Smooth muscle cell of the brain vasculature (primary cell): ENCODE results near the gene ANKRD49.

Experiments
- DNase-seq: peaks from one replicate; pipeline ENCODE4 v3.0.0-alpha.2; 2012; ENCODE audit warnings: low read depth, low spot score

Gene ANKRD49

DNA sequence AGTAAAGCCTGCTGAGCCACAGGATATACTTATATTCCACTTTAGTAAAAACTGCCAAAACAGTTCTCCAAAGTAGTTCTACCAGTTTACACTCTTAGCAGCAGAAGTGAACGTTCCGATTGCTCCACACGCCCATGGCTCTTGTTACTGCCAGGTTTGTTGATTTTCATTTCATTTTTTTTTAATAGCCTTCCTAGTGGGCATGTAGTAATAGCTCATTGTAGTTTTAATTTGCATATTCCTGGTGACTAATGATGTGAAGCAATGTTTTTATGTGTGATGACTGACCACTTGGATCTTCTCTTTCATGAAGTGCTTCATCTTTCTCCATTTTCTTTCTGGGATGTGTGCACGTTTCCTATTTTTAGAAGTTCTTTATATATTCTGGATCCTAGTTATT is 13.7 kb downstream of the ANKRD49 start:
- no peak for DNase-seq

DNA sequence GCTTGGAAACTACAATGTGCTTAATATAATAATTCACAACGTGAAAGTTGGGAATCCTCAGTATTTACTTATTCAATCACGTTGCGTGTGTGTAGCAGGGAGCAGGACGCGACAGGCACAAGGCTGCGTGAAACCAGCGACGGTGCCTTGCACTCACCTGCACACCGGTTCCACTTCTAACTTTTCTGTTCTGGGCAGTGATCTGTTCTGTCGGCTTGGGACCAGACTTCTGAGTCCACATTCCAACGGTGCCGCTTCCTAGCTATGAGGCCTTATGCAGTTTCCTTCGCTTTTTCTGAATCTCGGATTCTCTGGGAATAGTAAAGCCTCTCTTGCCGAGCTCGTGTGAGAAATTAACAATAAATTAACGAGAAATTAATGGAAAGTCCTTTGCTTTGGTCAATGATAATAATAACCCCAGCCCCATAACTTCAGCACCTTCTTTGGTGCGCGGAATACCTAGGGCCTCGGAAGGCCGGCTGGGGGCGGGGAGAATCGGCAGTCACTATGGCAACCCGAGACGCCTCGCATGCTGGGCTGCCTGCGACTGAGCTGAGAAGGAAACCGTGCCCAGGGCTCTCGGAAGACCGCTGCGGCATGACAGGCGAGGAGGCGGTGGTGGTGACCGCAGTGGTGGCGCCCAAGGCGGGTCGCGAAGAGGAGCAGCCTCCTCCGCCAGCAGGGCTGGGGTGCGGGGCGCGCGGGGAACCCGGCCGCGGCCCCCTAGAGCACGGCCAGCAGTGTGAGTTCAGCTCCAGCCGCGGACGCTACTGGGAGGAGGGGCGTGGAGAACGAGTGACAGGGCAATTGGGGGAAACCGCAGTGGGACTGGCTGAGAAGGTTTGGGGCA is 18.4 kb downstream of the ANKRD49 start, which contains the start of gene C11orf97:
Gene C11orf97 (plus strand): TSS at position 530 of the 850 bp plus-strand sequence. CDS start 68 bp downstream, at position 598.
- DNase-seq, result no peak

- DNase-seq, result no peak
Observed at GRCh38 chr11:94513091-94513490, 19.3 kb downstream of the ANKRD49 start.

- no peak for DNase-seq
Observed at GRCh38 chr11:94515398-94515797, 21.6 kb downstream of the ANKRD49 start.

DNA sequence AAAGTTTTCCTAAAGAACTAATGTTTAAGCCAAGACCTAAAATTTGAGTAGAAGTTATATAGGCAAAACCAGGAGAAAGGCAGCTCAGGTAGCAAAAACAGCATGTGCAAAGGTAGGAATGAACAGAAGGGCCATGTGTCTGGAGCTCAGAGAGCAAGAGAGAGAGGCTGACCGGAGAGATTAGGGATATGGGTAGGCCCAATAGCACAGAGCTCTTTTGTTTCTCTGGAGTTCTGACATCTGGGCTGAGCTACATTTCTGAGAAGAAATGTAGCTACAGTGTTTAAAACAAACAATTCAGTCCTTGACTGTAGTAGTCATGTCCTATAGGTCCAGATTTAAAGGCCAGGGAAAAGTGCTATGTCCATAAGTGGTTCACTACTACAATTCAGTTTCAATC is 22.9 kb downstream of the ANKRD49 start:
- no peak for DNase-seq

DNA sequence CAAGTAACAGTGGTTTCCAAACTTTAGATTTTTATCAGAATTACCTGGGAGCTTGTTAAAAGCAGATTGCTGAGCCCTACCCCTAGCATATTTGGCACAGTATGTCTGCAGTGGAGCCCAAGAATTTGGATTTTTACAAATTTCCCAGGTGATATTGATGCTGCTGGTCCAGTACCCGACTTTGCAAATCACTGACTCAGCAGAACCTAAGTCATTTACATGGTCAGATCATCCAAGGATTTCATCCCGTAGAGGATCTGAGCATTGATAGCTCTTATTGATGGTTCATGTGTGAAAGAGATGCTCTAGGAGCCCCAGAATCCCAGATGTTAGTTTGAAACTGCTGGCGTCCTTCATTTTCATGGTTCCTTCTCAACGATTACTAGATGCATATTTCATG is 24.5 kb downstream of the ANKRD49 start:
- DNase-seq, result no peak

GRCh38 chr11:94519478-94520084 is 25.8 kb downstream of the ANKRD49 start:
- DNase-seq, result no peak

GRCh38 chr11:94521684-94522083 is 27.9 kb downstream of the ANKRD49 start:
- no peak for DNase-seq

GRCh38 chr11:94524341-94524740 is 30.6 kb downstream of the ANKRD49 start:
- no peak for DNase-seq

DNA sequence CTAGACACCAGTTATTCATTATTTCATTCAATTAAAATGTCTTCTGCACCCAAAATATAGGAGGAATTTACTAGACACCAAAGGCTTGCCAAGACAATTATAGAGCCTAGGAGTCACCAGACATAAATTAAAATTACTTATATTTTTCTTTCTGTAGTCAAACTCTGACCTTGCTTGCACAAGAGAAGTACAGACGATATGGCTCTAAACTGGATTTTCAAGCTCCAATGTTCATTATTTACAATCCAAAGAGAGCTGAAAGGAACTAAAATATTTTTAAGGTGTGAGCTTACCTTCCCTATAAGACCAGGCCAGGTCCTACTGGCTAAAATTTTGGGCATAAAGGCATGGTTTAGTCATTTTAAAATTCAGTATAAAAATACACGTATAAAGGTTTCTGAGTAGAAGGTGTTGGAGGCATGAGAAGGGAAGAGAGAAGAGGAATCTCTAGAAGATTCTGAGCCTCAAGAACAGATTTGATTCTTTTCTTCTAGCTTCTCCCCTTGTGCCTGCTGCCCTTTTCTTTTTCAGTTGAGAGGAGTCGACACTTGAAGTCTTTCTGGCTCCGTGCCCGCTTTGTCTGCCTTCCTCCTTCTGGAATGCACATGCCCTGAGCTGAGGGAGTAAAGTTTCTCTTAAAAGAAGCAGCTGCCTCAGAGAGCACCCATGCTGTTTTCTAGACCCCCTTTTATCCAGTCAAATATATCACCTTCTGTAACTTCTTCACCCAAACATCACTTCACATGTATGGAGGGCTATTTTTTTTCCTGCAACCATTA is 32.0 kb downstream of the ANKRD49 start:
- DNase-seq, result peak; percentile 54

DNA sequence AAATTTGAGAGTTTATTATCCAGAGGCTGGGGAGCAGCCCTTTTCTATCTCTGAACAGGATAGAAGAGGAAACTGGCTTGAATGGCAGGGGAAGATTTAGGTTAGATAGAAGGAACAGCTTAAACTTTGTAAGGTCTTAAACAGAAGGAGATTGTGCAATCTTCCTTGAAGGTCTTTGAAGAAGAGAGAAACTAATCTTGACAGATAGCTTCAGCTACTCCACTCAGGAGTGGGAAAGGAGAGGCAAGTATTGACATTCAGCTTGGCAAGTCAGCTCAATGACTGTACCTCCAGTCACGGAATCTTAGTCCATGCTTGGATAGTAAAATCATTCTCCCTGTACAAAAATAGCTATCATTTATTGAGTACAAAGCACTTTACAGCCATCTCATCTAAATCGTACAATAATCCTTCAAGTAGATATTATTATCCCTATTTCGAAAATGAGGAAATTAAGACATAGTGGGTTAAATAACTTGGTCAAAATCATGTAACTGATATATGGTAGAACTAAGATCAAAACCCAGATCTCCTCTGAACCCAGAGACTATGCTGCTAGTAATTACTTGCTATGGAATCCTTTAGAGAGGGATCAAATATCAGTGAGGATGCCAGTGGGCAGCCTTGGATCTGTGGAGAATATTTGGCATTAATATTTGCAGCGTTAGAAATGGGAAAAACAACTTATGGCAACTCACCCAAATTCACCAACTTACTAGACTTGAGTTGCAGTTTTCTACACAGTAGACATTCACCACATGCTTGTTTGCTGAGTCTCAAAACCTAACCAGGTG is 33.1 kb downstream of the ANKRD49 start:
- no peak for DNase-seq

GRCh38 chr11:94528551-94528950 is 34.8 kb downstream of the ANKRD49 start:
- no peak for DNase-seq

GRCh38 chr11:94532211-94532610 is 38.4 kb downstream of the ANKRD49 start:
- no peak for DNase-seq

- DNase-seq, result no peak
Observed at GRCh38 chr11:94533206-94533605, 39.4 kb downstream of the ANKRD49 start.

- DNase-seq, result no peak
Observed at GRCh38 chr11:94533696-94534630, 40.2 kb downstream of the ANKRD49 start.

DNA sequence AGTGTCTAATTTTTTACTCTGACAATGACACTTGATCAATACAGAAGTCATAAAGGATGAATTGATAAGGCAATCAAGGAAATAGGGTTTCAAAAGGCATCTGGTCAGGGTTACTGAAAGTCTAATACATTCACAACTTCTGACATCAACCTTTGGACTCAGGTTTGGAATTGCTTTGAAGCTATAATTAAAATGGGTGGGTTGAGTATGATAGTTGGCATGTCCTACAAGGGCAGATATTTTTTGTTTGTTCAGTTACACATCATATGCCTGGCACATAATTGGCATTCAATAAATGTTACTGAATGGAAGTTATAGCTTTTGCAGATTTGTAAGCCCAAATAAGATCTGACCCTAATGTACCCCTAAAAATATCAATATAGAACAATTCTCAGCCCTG is 42.6 kb downstream of the ANKRD49 start:
- DNase-seq, result no peak

DNA sequence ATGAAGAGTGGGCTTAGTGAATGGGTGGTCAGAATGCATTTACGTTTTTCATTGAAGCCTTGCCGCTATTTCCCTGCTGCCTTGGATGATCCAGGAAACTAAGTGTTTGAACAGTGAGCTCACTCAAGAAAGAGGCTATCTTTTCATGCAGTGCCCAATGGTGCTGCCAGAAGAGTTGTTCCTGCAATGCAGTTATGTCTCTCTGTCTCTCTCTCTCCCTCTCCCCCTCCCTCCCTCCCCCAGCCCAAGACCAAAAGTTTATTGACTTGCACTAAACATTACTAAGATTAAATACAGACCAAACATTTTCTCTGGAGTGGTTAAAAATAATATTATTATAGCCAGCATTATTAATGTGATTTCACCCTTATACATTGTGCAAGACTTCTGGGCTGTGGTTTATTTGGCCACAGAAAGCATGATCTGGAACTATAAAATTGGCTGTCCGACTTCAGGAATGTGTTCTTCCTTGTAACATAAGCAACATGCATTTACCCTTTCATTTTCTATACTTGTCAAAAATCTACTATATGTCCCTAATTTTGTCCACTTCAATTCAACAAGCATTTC is 43.3 kb downstream of the ANKRD49 start:
- no peak for DNase-seq

DNA sequence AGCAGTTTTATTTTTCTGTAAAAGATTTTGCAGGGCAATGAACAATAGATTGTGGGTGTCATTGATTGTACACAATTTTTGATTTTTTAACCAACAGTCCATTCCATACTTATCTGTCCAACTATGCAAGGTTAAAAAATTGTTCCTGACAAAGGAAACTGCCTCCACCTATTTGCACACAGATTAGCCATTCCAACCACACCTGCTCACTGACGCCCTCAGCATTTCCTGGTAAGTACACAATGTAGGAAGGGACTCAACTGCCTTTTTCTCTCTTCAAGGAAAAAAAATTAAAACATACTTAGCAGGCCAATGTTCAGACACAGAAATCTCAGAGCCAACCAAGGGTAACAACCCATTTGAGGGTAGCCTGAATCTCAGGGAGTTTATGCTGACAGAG is 45.6 kb downstream of the ANKRD49 start:
- no peak for DNase-seq

DNA sequence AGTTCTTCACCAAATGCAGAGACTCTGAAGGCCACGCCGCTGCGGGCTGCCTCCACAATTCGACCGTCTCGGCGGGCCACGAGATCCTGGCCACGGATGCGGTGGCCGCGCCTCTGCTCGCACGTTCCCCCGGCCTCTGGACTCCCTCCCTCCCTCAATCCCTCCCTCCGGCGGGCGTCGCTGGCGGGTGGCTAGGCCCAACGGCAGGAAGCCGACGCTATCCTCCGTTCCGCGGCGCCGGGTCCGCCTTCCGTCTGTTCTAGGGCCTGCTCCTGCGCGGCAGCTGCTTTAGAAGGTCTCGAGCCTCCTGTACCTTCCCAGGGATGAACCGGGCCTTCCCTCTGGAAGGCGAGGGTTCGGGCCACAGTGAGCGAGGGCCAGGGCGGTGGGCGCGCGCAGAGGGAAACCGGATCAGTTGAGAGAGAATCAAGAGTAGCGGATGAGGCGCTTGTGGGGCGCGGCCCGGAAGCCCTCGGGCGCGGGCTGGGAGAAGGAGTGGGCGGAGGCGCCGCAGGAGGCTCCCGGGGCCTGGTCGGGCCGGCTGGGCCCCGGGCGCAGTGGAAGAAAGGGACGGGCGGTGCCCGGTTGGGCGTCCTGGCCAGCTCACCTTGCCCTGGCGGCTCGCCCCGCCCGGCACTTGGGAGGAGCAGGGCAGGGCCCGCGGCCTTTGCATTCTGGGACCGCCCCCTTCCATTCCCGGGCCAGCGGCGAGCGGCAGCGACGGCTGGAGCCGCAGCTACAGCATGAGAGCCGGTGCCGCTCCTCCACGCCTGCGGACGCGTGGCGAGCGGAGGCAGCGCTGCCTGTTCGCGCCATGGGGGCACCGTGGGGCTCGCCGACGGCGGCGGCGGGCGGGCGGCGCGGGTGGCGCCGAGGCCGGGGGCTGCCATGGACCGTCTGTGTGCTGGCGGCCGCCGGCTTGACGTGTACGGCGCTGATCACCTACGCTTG is 50.2 kb downstream of the ANKRD49 start, which contains the start of gene FUT4:
Gene FUT4 (plus strand): TSS at position 227 of the 951 bp plus-strand sequence. CDS start 213 bp downstream, at position 440.
- DNase-seq, result peak; percentile 44
